SK-N-SH (cell line): ENCODE results near the gene COG3. TPM values are rescaled to one million over a fixed set of nuclear protein-coding genes. Genes with fewer than 3 reads are reported as not detected.

Experiments used
- CTCF ChIA-PET: fragments of 300-600, 350-600 bp; formaldehyde crosslinking; extraction: SDS; loops from one replicate; lab custom pipeline; 2021; lab: Yijun Ruan, JAX
- POLR2A ChIA-PET: fragments of 350-600 bp; sonication (Branson Sonifier 250); formaldehyde crosslinking; extraction: SDS; loops from one replicate; lab custom pipeline; 2020; ENCODE audit warnings: antibody characterized with exemption, inconsistent platforms; lab: Yijun Ruan, JAX
- DNase-seq: peaks from one replicate; pipeline ENCODE4 v3.0.0; 2012
- H2AFZ ChIP-seq: fragments of 200-600 bp; sonication (generic); 2 replicates; pipeline ENCODE4 v1.8.1; 2016; ENCODE audit warnings: antibody characterized with exemption, mild to moderate bottlenecking, low read depth
- H3F3A ChIP-seq: fragments of 200-600 bp; sonication (generic); replicated peaks from 2 replicates; pipeline ENCODE3; 2016; ENCODE audit warnings: antibody characterized with exemption, mild to moderate bottlenecking; ENCODE audit not compliant: insufficient read depth
- H3K27ac ChIP-seq, 2 experiments: fragments of 200-500 bp in 1 of 2; fragments of 200-600 bp in 1 of 2; sonication (Bioruptor generic) in 1 of 2; sonication (generic), shearing (Covaris generic) in 1 of 2; 2 replicates each; pipeline versions ENCODE4 v1.5.1 to v1.6.1; 2014 to 2016; ENCODE audit warnings: low read depth in 2 of 2, inconsistent platforms in 1 of 2, low read length in 1 of 2, mild to moderate bottlenecking in 1 of 2, mixed read lengths in 1 of 2
- H3K27me3 ChIP-seq: fragments of 200-600 bp; sonication (generic), shearing (Covaris generic); 2 replicates; pipeline ENCODE4 v1.6.1; 2016; ENCODE audit warnings: mixed run types; ENCODE audit not compliant: insufficient read depth
- H3K36me3 ChIP-seq, 2 experiments: fragments of 200-500 bp in 1 of 2; fragments of 200-600 bp in 1 of 2; sonication (Bioruptor generic) in 1 of 2; sonication (generic) in 1 of 2; replicated peaks in 1 of 2; 2 replicates each; pipeline versions ENCODE3 to v1.5.1; 2014 to 2016; ENCODE audit warnings: low read length in 1 of 2, mild to moderate bottlenecking in 1 of 2; ENCODE audit not compliant: insufficient read depth in 2 of 2, control insufficient read depth in 1 of 2
- H3K4me1 ChIP-seq, 2 experiments: fragments of 200-500 bp in 1 of 2; fragments of 200-600 bp in 1 of 2; sonication (Bioruptor generic) in 1 of 2; sonication (generic), shearing (Covaris generic) in 1 of 2; 2 replicates each; pipeline versions ENCODE4 v1.5.1 to v1.6.1; 2014 to 2016; ENCODE audit warnings: low read depth in 1 of 2, low read length in 1 of 2, mixed run types in 1 of 2; ENCODE audit not compliant: insufficient read depth in 2 of 2, control insufficient read depth in 1 of 2
- H3K4me2 ChIP-seq: fragments of 200-600 bp; sonication (generic), shearing (Covaris generic); 2 replicates; pipeline ENCODE4 v1.6.1; 2017; ENCODE audit warnings: mixed run types
- H3K4me3 ChIP-seq, 2 experiments: fragments of 200-500 bp in 1 of 2; fragments of 200-600 bp in 1 of 2; sonication (Bioruptor generic) in 1 of 2; sonication (generic), shearing (Covaris generic) in 1 of 2; 2 replicates each; pipeline versions ENCODE4 v1.5.1 to v1.8.1; 2014 to 2016; ENCODE audit warnings: low read depth in 2 of 2, inconsistent platforms in 1 of 2, low read length in 1 of 2, mild to moderate bottlenecking in 1 of 2, mixed read lengths in 1 of 2, moderate library complexity in 1 of 2
- H3K79me2 ChIP-seq: fragments of 200-600 bp; sonication (generic); 2 replicates; pipeline ENCODE4 v1.8.1; 2017; ENCODE audit warnings: mild to moderate bottlenecking; ENCODE audit not compliant: insufficient read depth
- H3K9ac ChIP-seq: fragments of 200-600 bp; sonication (generic); 2 replicates; pipeline ENCODE4 v1.6.1; 2017; ENCODE audit warnings: mixed run types
- H3K9me2 ChIP-seq: fragments of 200-600 bp; sonication (generic); 2 replicates; pipeline ENCODE4 v1.6.1; 2017; ENCODE audit warnings: mixed run types
- H3K9me3 ChIP-seq: fragments of 200-600 bp; sonication (generic); 2 replicates; pipeline ENCODE4 v1.6.1; 2017; ENCODE audit warnings: mixed run types, mild to moderate bottlenecking, moderate library complexity
- H4K20me1 ChIP-seq: fragments of 200-600 bp; sonication (generic); 2 replicates; pipeline ENCODE4 v1.6.1; 2017; ENCODE audit warnings: mild to moderate bottlenecking, mixed run types; ENCODE audit not compliant: insufficient read depth
- CHD2 ChIP-seq: fragments of 150-350 bp; IDR thresholded peaks from 2 replicates; pipeline ENCODE4 v1.6.1; 2018; ENCODE audit warnings: low read length; ENCODE audit not compliant: partially characterized antibody
- EP300 ChIP-seq, 2 experiments: IDR thresholded peaks; 2 replicates each; pipeline versions ENCODE4 v1.4.0 to v1.6.1; 2012; ENCODE audit warnings: borderline replicate concordance in 1 of 2, low read depth in 1 of 2, low read length in 1 of 2
- EZH2phosphoT487 ChIP-seq: fragments of 200-600 bp; sonication (generic); IDR thresholded peaks from 2 replicates; pipeline ENCODE4 v1.6.1; 2017; ENCODE audit warnings: low read depth, mixed run types, mild to moderate bottlenecking, antibody characterized with exemption, moderate library complexity, borderline replicate concordance
- FOSL2 ChIP-seq: IDR thresholded peaks from 2 replicates; pipeline ENCODE4 v1.4.0; 2012; ENCODE audit warnings: low read depth, mild to moderate bottlenecking, moderate library complexity, borderline replicate concordance
- FOXM1 ChIP-seq: IDR thresholded peaks from 2 replicates; pipeline ENCODE4 v1.4.0; 2012; ENCODE audit warnings: low read depth, mild to moderate bottlenecking
- GABPA ChIP-seq: IDR thresholded peaks from 2 replicates; pipeline ENCODE4 v1.4.0; 2012; ENCODE audit warnings: low read depth, mild to moderate bottlenecking
- MEF2A ChIP-seq: IDR thresholded peaks from 2 replicates; pipeline ENCODE4 v1.4.0; 2012; ENCODE audit warnings: low read depth, borderline replicate concordance
- NFIC ChIP-seq: IDR thresholded peaks from 2 replicates; pipeline ENCODE4 v1.4.0; 2012; ENCODE audit warnings: borderline replicate concordance
- RCOR1 ChIP-seq: fragments of 150-350 bp; IDR thresholded peaks from 2 replicates; pipeline ENCODE4 v1.6.1; 2017; ENCODE audit warnings: antibody characterized with exemption, low read length
- TCF12 ChIP-seq: IDR thresholded peaks from 2 replicates; pipeline ENCODE4 v1.4.0; 2012
- YY1 ChIP-seq: IDR thresholded peaks from 2 replicates; pipeline ENCODE4 v1.4.0; 2012; ENCODE audit warnings: low read depth, mild to moderate bottlenecking
- WGBS: methylation state at CpG from one replicate; pipeline ENCODE4 v1.1.6; 2017; ENCODE audit warnings: low lambda C conversion rate; 5-methylcytosine and 5-hydroxymethylcytosine counted together
- polyA plus RNA-seq, 3 experiments: library from polyadenylated mRNA; depleted of rRNA; stranded (reverse); fragments of >200 nt; gene quantifications; 2 replicates each; pipeline ENCODE4 v1.2.3, GENCODE V29; 2012
- TF ChIP-seq, protein P1 (sequence below): IDR thresholded peaks from 2 replicates; pipeline ENCODE4 v1.4.0; 2012; ENCODE audit warnings: low read depth
- TF ChIP-seq, protein P2 (sequence below): IDR thresholded peaks from 2 replicates; pipeline ENCODE4 v1.6.1; 2012; ENCODE audit warnings: mild to moderate bottlenecking, low read depth, low read length, moderate library complexity
- TF ChIP-seq, protein P3 (sequence below): fragments of 150-350 bp; IDR thresholded peaks from 2 replicates; pipeline ENCODE4 v1.6.1; 2017; ENCODE audit warnings: antibody characterized with exemption, low read length, low read depth, borderline replicate concordance
- TF ChIP-seq, protein P4 (sequence below): IDR thresholded peaks from 2 replicates; pipeline ENCODE4 v1.4.0; 2012; ENCODE audit warnings: low read depth, borderline replicate concordance
- TF ChIP-seq, protein P5 (sequence below): IDR thresholded peaks from 2 replicates; pipeline ENCODE4; 2012

The COG3 gene
- polyA plus RNA-seq, 1 of the 3 experiments (the other 2 are of a cell fraction): 25.6 TPM

DNA sequence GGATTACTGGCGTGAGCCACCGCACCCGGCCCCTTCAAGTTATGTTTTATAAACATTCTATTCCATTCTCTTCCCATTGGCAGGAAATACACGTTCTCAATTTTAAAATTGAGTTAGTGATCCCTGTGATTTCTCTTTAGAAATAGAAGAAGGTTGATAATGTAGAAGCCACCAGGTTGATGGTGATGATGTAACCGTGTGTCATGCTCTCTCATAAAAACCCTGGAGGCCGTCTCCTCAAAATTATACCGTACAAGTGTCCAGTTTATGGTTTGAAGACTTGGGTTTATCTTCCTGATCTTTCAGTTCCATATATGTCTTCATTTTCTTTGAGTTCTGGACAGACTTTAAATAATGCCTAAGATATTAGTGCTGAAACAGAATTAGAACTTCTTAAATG, 32.2 kb downstream of the COG3 start:
- peaks cover 7% of the 10 kb centered on the region for H4K20me1 ChIP-seq
- 0 out of 4 replicates have a peak overlapping the region, but pooled peaks of 1 of the 2 experiments have one; percentile 20 for H3K27ac ChIP-seq
- peaks cover 55 to 70% of the 10 kb centered on the region in 2 experiments for H3K36me3 ChIP-seq
- WGBS: 73% methylated on average over 7 of the region's 7 CpGs
- ChIA-PET CTCF (no interaction called here), POLR2A (no interaction called here)
- no peak overlapping the region for H3K4me3 ChIP-seq
- peaks cover 3 to 20% of the 10 kb centered on the region in 2 experiments; a peak in 3 of 4 replicates for H3K4me1 ChIP-seq
- H3K9ac ChIP-seq: no peak overlapping the region
- TF ChIP-seq, protein P1, sequence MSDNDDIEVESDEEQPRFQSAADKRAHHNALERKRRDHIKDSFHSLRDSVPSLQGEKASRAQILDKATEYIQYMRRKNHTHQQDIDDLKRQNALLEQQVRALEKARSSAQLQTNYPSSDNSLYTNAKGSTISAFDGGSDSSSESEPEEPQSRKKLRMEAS: no peak
- TF ChIP-seq, protein P2, sequence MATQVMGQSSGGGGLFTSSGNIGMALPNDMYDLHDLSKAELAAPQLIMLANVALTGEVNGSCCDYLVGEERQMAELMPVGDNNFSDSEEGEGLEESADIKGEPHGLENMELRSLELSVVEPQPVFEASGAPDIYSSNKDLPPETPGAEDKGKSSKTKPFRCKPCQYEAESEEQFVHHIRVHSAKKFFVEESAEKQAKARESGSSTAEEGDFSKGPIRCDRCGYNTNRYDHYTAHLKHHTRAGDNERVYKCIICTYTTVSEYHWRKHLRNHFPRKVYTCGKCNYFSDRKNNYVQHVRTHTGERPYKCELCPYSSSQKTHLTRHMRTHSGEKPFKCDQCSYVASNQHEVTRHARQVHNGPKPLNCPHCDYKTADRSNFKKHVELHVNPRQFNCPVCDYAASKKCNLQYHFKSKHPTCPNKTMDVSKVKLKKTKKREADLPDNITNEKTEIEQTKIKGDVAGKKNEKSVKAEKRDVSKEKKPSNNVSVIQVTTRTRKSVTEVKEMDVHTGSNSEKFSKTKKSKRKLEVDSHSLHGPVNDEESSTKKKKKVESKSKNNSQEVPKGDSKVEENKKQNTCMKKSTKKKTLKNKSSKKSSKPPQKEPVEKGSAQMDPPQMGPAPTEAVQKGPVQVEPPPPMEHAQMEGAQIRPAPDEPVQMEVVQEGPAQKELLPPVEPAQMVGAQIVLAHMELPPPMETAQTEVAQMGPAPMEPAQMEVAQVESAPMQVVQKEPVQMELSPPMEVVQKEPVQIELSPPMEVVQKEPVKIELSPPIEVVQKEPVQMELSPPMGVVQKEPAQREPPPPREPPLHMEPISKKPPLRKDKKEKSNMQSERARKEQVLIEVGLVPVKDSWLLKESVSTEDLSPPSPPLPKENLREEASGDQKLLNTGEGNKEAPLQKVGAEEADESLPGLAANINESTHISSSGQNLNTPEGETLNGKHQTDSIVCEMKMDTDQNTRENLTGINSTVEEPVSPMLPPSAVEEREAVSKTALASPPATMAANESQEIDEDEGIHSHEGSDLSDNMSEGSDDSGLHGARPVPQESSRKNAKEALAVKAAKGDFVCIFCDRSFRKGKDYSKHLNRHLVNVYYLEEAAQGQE: no peak
- TF ChIP-seq GABPA (no peak), RCOR1 (no peak), EZH2phosphoT487 (no peak), CHD2 (no peak), FOSL2 (no peak)
- peaks cover 18% of the 10 kb centered on the region for H3K79me2 ChIP-seq
- no peaks in the 10 kb centered on the region for H3K9me2 ChIP-seq
- peaks cover 43% of the 10 kb centered on the region for H3F3A ChIP-seq
- H3K9me3 ChIP-seq: no peaks in the 10 kb centered on the region
- no peaks in the 10 kb centered on the region for H3K27me3 ChIP-seq
- DNase-seq: no peak
- no peak overlapping the region for H3K4me2 ChIP-seq
- H2AFZ ChIP-seq: no peak overlapping the region

DNA sequence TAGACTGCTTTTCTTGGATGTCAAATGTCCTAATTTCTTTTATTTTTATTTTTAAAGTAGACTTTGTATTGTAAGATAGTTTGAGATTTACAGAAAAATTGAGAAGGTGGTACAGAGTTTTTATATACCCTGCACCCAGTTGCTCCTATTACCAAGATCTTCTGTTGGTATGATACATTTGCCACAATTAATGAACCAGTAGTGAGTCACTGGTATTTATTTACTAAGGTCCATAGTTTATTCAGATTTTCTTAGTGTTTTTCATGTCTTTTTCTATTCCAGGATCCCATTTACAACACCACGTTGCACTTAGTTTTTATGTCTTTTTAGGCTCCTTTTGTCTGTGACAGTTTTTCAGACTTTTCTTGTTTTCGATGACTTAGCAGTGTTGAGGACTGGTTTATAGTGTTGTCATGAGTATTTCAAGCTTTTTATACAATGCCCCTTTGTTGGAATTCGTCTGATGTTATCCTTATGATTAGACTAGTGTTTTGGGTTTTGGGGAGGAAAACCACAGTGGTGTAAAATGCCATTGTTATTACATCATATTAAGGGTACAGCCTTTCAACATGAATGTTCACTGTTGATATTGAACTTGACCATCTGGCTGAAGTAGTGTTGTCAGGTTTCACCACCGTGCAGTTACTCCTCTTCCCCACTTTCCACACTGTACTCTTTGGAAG, 35.9 kb downstream of the COG3 start:
- Histone ChIP-seq H2AFZ (no peak overlapping the region), H3K9me3 (no peaks in the 10 kb centered on the region), H3K4me1 (peaks cover 3 to 12% of the 10 kb centered on the region in 2 experiments; a peak in 3 of 4 replicates), H3K9me2 (no peaks in the 10 kb centered on the region), H3K4me2 (peak overlapping the region; percentile 20; the same call in 1 of the 2 replicates), H4K20me1 (peaks cover 11% of the 10 kb centered on the region), H3K4me3 (no peak overlapping the region), H3K36me3 (peaks cover 64 to 68% of the 10 kb centered on the region in 2 experiments), H3K79me2 (peaks cover 32% of the 10 kb centered on the region), H3F3A (peaks cover 33% of the 10 kb centered on the region), H3K27ac (peak overlapping the region; percentile 29 to 81; a peak in 3 of 4 replicates), H3K9ac (peak overlapping the region; percentile 5; the same call in 1 of the 2 replicates), H3K27me3 (no peaks in the 10 kb centered on the region)
- POLR2A ChIA-PET: no interaction called here
- no peak for DNase-seq
- CTCF ChIA-PET: interaction anchor here (1.0 to 1.6 kb wide), 2 partner anchors 10 to 11 kb away, joined by 3 to 5 read pairs; no protein-coding TSS in a partner anchor
- 28% methylated on average over 4 of the region's 4 CpGs for WGBS
- peak; percentile 68 for TF ChIP-seq FOSL2
- no peak for TF ChIP-seq EZH2phosphoT487
- TF ChIP-seq, protein P3, sequence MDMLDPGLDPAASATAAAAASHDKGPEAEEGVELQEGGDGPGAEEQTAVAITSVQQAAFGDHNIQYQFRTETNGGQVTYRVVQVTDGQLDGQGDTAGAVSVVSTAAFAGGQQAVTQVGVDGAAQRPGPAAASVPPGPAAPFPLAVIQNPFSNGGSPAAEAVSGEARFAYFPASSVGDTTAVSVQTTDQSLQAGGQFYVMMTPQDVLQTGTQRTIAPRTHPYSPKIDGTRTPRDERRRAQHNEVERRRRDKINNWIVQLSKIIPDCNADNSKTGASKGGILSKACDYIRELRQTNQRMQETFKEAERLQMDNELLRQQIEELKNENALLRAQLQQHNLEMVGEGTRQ: no peak
- TF ChIP-seq YY1: no peak
- TF ChIP-seq FOXM1: no peak
- no peak for TF ChIP-seq GABPA
- peak; percentile 90 for TF ChIP-seq TCF12
- TF ChIP-seq EP300 (IDR thresholded peaks at IDR 0.05; ENCODE audit: borderline replicate concordance in 1 of 2, low read depth in 1 of 2, low read length in 1 of 2): peak in 1 of 2 experiments; percentile 73; a peak in 1 of 4 replicates
- TF ChIP-seq NFIC: no peak; the same call in 1 of the 2 replicates
- TF ChIP-seq, protein P1: peak; percentile 38; the same call in 1 of the 2 replicates
- TF ChIP-seq, protein P4, sequence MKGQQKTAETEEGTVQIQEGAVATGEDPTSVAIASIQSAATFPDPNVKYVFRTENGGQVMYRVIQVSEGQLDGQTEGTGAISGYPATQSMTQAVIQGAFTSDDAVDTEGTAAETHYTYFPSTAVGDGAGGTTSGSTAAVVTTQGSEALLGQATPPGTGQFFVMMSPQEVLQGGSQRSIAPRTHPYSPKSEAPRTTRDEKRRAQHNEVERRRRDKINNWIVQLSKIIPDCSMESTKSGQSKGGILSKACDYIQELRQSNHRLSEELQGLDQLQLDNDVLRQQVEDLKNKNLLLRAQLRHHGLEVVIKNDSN: no peak
- TF ChIP-seq, protein P5, sequence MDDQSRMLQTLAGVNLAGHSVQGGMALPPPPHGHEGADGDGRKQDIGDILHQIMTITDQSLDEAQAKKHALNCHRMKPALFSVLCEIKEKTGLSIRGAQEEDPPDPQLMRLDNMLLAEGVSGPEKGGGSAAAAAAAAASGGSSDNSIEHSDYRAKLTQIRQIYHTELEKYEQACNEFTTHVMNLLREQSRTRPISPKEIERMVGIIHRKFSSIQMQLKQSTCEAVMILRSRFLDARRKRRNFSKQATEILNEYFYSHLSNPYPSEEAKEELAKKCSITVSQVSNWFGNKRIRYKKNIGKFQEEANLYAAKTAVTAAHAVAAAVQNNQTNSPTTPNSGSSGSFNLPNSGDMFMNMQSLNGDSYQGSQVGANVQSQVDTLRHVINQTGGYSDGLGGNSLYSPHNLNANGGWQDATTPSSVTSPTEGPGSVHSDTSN: peak; percentile 83; the same call in 1 of the 2 replicates
- TF ChIP-seq MEF2A: peak; percentile 26; the same call in 1 of the 2 replicates
